ENCODE measurements around the gene GNS.

The GNS gene

GRCh38 chr12:64756376-64756775 is 2.8 kb downstream of the GNS start:
- no peak for DNase-seq (ENCODE audit: low read depth)
- H3K4me3 ChIP-seq (ENCODE audit: low read depth, low read length), result no peak overlapping the region
- TF ChIP-seq CTCF (conservative IDR thresholded peaks at IDR 0.05; ENCODE audit: low read depth, low read length), result no peak

- no peak for DNase-seq (ENCODE audit: low read depth)
- no peak for TF ChIP-seq CTCF (conservative IDR thresholded peaks at IDR 0.05; ENCODE audit: low read depth, low read length)
- no peak overlapping the region for H3K4me3 ChIP-seq (ENCODE audit: low read depth, low read length)
Observed at GRCh38 chr12:64753427-64753826, 5.8 kb downstream of the GNS start.

- no peak for DNase-seq (ENCODE audit: low read depth)
- H3K4me3 ChIP-seq (ENCODE audit: low read depth, low read length), result no peak overlapping the region
- TF ChIP-seq CTCF (conservative IDR thresholded peaks at IDR 0.05; ENCODE audit: low read depth, low read length), result no peak
Observed at GRCh38 chr12:64752833-64753238, 6.4 kb downstream of the GNS start.

- no peak overlapping the region for H3K4me3 ChIP-seq (ENCODE audit: low read depth, low read length)
- no peak for TF ChIP-seq CTCF (conservative IDR thresholded peaks at IDR 0.05; ENCODE audit: low read depth, low read length)
- DNase-seq (ENCODE audit: low read depth), result no peak
Observed at GRCh38 chr12:64752032-64752431, 7.2 kb downstream of the GNS start.

GRCh38 chr12:64749461-64750200 is 9.6 kb downstream of the GNS start:
- H3K4me3 ChIP-seq (ENCODE audit: low read depth, low read length), result no peak overlapping the region
- no peak for TF ChIP-seq CTCF (conservative IDR thresholded peaks at IDR 0.05; ENCODE audit: low read depth, low read length)
- no peak for DNase-seq (ENCODE audit: low read depth)

GRCh38 chr12:64747695-64748094 is 11.5 kb downstream of the GNS start:
- peak; percentile 18 for DNase-seq (ENCODE audit: low read depth)
- no peak for TF ChIP-seq CTCF (conservative IDR thresholded peaks at IDR 0.05; ENCODE audit: low read depth, low read length)
- H3K4me3 ChIP-seq (ENCODE audit: low read depth, low read length), result no peak overlapping the region

- peak; percentile 58 for DNase-seq (ENCODE audit: low read depth)
- H3K4me3 ChIP-seq (ENCODE audit: low read depth, low read length), result no peak overlapping the region
- no peak for TF ChIP-seq CTCF (conservative IDR thresholded peaks at IDR 0.05; ENCODE audit: low read depth, low read length)
Observed at GRCh38 chr12:64746663-64747062, 12.5 kb downstream of the GNS start.
